Common myeloid progenitor, CD34-positive (primary cell): ENCODE measurements around the gene CLIP4.

Experiments used
- CTCF ChIA-PET: fragments of 350-600 bp; sonication (Branson Sonifier 250); formaldehyde crosslinking; loops from one replicate; lab custom pipeline; 2021; ENCODE audit warnings: antibody characterized with exemption; lab: Charles Lee
- POLR2A ChIA-PET: fragments of 350-600 bp; sonication (Branson Sonifier 250); formaldehyde crosslinking; loops from one replicate; lab custom pipeline; 2021; ENCODE audit warnings: antibody characterized with exemption; lab: Charles Lee
- DNase-seq, 3 donors: peaks; one replicate each; pipeline versions ENCODE4 v3.0.0 to v3.0.0-alpha.2; 2013
- H3K27ac ChIP-seq, 2 experiments: 1 replicate in 1 of 2; 2 replicates in 1 of 2; pipeline ENCODE4 v1.7.0; 2013; ENCODE audit warnings: inconsistent platforms in 2 of 2, low read length in 2 of 2, mild to moderate bottlenecking in 2 of 2, low read depth in 1 of 2, moderate library complexity in 1 of 2; ENCODE audit not compliant: severe bottlenecking in 2 of 2, insufficient read depth in 1 of 2, poor library complexity in 1 of 2
- H3K27me3 ChIP-seq, 5 experiments: replicated peaks in 2 of 5; 1 replicate in 3 of 5; 2 replicates in 2 of 5; pipeline versions ENCODE4 v1.6.1 to v1.7.0; 2013; ENCODE audit warnings: low read length in 4 of 5, mild to moderate bottlenecking in 2 of 5, moderate library complexity in 2 of 5, inconsistent platforms in 1 of 5; ENCODE audit not compliant: insufficient read depth in 5 of 5, control insufficient read depth in 4 of 5
- H3K36me3 ChIP-seq, 4 experiments: 1 replicate in 2 of 4; 2 replicates in 2 of 4; pipeline versions ENCODE4 v1.6.1 to v1.7.0; 2013; ENCODE audit warnings: low read length in 3 of 4, control low read depth in 1 of 4, mild to moderate bottlenecking in 1 of 4; ENCODE audit not compliant: control insufficient read depth in 4 of 4, insufficient read depth in 4 of 4
- H3K4me1 ChIP-seq, 4 experiments: 1 replicate in 3 of 4; 2 replicates in 1 of 4; pipeline versions ENCODE4 v1.6.1 to v1.7.1; 2013; ENCODE audit warnings: low read length in 3 of 4, mild to moderate bottlenecking in 3 of 4, control low read depth in 1 of 4, inconsistent platforms in 1 of 4, moderate library complexity in 1 of 4; ENCODE audit not compliant: control insufficient read depth in 4 of 4, insufficient read depth in 4 of 4; ENCODE audit errors: control extremely low read depth in 1 of 4
- H3K4me3 ChIP-seq, 7 experiments: 1 replicate in 4 of 7; 2 replicates in 3 of 7; pipeline versions ENCODE4 v1.5.1 to v1.7.0; 2013; ENCODE audit warnings: mild to moderate bottlenecking in 7 of 7, low read length in 6 of 7, moderate library complexity in 6 of 7, inconsistent platforms in 2 of 7, low read depth in 2 of 7, control low read depth in 1 of 7; ENCODE audit not compliant: insufficient read depth in 4 of 7, control insufficient read depth in 1 of 7; ENCODE audit errors: extremely low read depth in 1 of 7
- H3K9me3 ChIP-seq, 5 experiments: 1 replicate in 4 of 5; 2 replicates in 1 of 5; pipeline versions ENCODE4 v1.6.1 to v1.7.1; 2013; ENCODE audit warnings: low read length in 4 of 5, mild to moderate bottlenecking in 2 of 5, inconsistent platforms in 1 of 5, low read depth in 1 of 5, moderate library complexity in 1 of 5; ENCODE audit not compliant: control insufficient read depth in 4 of 5, insufficient read depth in 2 of 5; ENCODE audit errors: control extremely low read depth in 1 of 5
- WGBS: methylation state at CpG from one replicate; pipeline ENCODE4 v1.1.5; 2013; ENCODE audit not compliant: insufficient coverage; 5-methylcytosine and 5-hydroxymethylcytosine counted together

Gene CLIP4

GRCh38 chr2:29110916-29111535, 4.2 kb upstream of the CLIP4 start:
- H3K4me3 ChIP-seq: no peak overlapping the region
- 93% methylated on average over 3 of the region's 4 CpGs for WGBS
- H3K4me1 ChIP-seq: peaks cover 0 to 15% (median 9%) of the 10 kb centered on the region in 4 experiments
- DNase-seq: peak in 1 of 3 donors; percentile 31
- ChIA-PET POLR2A (no interaction called here), CTCF (no interaction called here)
- no peaks in the 10 kb centered on the region for H3K36me3 ChIP-seq
- no peaks in the 10 kb centered on the region for H3K9me3 ChIP-seq
- no peak overlapping the region for H3K27ac ChIP-seq
- no peaks in the 10 kb centered on the region for H3K27me3 ChIP-seq

GRCh38 chr2:29112379-29112778, 2.8 kb upstream of the CLIP4 start:
- Histone ChIP-seq H3K4me3 (no peak overlapping the region), H3K9me3 (no peaks in the 10 kb centered on the region), H3K27ac (no peak overlapping the region), H3K36me3 (no peaks in the 10 kb centered on the region), H3K4me1 (peaks cover 5 to 26% (median 15%) of the 10 kb centered on the region in 4 experiments), H3K27me3 (no peaks in the 10 kb centered on the region)
- DNase-seq: no peak
- POLR2A ChIA-PET: no interaction called here
- CTCF ChIA-PET: interaction anchor here (0.6 kb wide), 1 partner anchor 133 kb away, joined by 3 read pairs; no protein-coding TSS in a partner anchor

- Histone ChIP-seq H3K27ac (no peak overlapping the region), H3K27me3 (no peaks in the 10 kb centered on the region), H3K4me3 (no peak overlapping the region), H3K4me1 (peaks cover 6 to 34% (median 19%) of the 10 kb centered on the region in 4 experiments), H3K9me3 (no peaks in the 10 kb centered on the region), H3K36me3 (no peaks in the 10 kb centered on the region)
- POLR2A ChIA-PET: no interaction called here
- CTCF ChIA-PET: interaction anchor here (1.1 kb wide), 1 partner anchor 24 kb away, joined by 3 read pairs; no protein-coding TSS in a partner anchor
- 97% methylated on average over 5 of the region's 5 CpGs for WGBS
- DNase-seq: no peak
Observed at GRCh38 chr2:29113027-29113686, 2.1 kb upstream of the CLIP4 start.

GRCh38 chr2:29113891-29114321, 1.3 kb upstream of the CLIP4 start:
- no peaks in the 10 kb centered on the region for H3K27me3 ChIP-seq
- no peak overlapping the region for H3K27ac ChIP-seq
- ChIA-PET POLR2A (no interaction called here), CTCF (interaction anchor here (1.1 kb wide), 2 partner anchors 12 to 25 kb away, joined by 3 to 4 read pairs; no protein-coding TSS in a partner anchor)
- DNase-seq: peak; percentile 54 to 84 (median 72)
- no peaks in the 10 kb centered on the region for H3K9me3 ChIP-seq
- 56% methylated on average over 2 of the region's 4 CpGs for WGBS
- no peak overlapping the region for H3K4me3 ChIP-seq
- peaks cover 7 to 39% (median 20%) of the 10 kb centered on the region in 4 experiments for H3K4me1 ChIP-seq
- no peaks in the 10 kb centered on the region for H3K36me3 ChIP-seq

GRCh38 chr2:29114586-29114945, 649 bp upstream of the CLIP4 start:
- DNase-seq: peak in 2 of 3 donors; percentile 23 to 26
- peaks cover 7 to 46% (median 24%) of the 10 kb centered on the region in 4 experiments for H3K4me1 ChIP-seq
- ChIA-PET POLR2A (no interaction called here), CTCF (interaction anchor here (1.1 kb wide), 1 partner anchor 11 kb away, joined by 4 read pairs; no protein-coding TSS in a partner anchor)
- no peaks in the 10 kb centered on the region for H3K9me3 ChIP-seq
- H3K36me3 ChIP-seq: no peaks in the 10 kb centered on the region
- whole genome bisulfite sequencing: 92% methylated on average over 10 of the region's 10 CpGs
- H3K27ac ChIP-seq: peak overlapping the region in 1 of 2 experiments; percentile 55
- H3K27me3 ChIP-seq: no peaks in the 10 kb centered on the region
- peak overlapping the region in 5 of 7 experiments; percentile 54 to 92 (median 81) for H3K4me3 ChIP-seq

- WGBS: under 1% methylated on average over 40 of the region's 53 CpGs
- H3K4me1 ChIP-seq: peaks cover 7 to 48% (median 24%) of the 10 kb centered on the region in 4 experiments
- peak overlapping the region; percentile 63 to 92 (median 81) for H3K4me3 ChIP-seq
- no peaks in the 10 kb centered on the region for H3K36me3 ChIP-seq
- ChIA-PET POLR2A (interaction anchor here (0.6 to 2.2 kb wide), 3 partner anchors 10 to 82 kb away, joined by 3 to 6 read pairs (median 5); no protein-coding TSS in a partner anchor), CTCF (interaction anchor here (0.6 to 2.9 kb wide), 6 partner anchors 9 to 104 kb away, joined by 3 to 17 read pairs (median 4); no protein-coding TSS in a partner anchor)
- DNase-seq: peak; percentile 67 to 91 (median 88)
- peak overlapping the region; percentile 42 to 81 for H3K27ac ChIP-seq
- no peaks in the 10 kb centered on the region for H3K9me3 ChIP-seq
- no peaks in the 10 kb centered on the region for H3K27me3 ChIP-seq
Observed at GRCh38 chr2:29115797-29116781, 874 bp downstream of the CLIP4 start.
